Mammary epithelial cell (primary cell): ENCODE results near the gene PGF.

Experiments
- EZH2 ChIP-seq: IDR thresholded peaks from 2 replicates; pipeline ENCODE4 v1.6.1; 2012; ENCODE audit warnings: low read length, inconsistent platforms, borderline replicate concordance
- TF ChIP-seq, protein P1 (sequence below), 2 donors: IDR thresholded peaks in 1 of 2; conservative IDR thresholded peaks in 1 of 2; 2 replicates each; pipeline ENCODE4 v1.5.1; 2011 to 2012; ENCODE audit warnings: inconsistent platforms in 2 of 2, low read length in 2 of 2, mild to moderate bottlenecking in 2 of 2, control low read depth in 1 of 2, low read depth in 1 of 2; ENCODE audit not compliant: insufficient read depth in 1 of 2; ENCODE audit errors: extremely low read depth in 1 of 2

DNA sequence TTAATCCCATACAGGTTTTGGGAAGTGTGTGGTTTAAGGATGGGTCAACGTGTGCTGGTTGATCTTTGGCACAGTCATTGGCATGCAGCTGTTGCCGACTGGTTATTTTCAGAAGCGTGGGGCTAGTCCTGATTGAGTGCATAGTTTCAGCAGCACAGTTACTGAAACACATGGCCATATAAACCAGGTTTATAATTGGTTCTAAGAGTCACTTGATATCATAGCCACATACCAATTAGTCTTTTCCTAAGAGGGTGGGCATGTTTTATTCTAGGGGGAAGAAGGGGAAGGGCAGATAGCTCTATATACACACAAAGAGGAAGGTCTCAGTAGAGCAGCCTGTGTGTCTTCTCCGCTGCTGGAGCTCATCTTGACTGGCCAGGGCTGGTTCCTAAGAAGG, 21.4 kb downstream of the PGF start:
- TF ChIP-seq, protein P1, sequence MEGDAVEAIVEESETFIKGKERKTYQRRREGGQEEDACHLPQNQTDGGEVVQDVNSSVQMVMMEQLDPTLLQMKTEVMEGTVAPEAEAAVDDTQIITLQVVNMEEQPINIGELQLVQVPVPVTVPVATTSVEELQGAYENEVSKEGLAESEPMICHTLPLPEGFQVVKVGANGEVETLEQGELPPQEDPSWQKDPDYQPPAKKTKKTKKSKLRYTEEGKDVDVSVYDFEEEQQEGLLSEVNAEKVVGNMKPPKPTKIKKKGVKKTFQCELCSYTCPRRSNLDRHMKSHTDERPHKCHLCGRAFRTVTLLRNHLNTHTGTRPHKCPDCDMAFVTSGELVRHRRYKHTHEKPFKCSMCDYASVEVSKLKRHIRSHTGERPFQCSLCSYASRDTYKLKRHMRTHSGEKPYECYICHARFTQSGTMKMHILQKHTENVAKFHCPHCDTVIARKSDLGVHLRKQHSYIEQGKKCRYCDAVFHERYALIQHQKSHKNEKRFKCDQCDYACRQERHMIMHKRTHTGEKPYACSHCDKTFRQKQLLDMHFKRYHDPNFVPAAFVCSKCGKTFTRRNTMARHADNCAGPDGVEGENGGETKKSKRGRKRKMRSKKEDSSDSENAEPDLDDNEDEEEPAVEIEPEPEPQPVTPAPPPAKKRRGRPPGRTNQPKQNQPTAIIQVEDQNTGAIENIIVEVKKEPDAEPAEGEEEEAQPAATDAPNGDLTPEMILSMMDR (conservative IDR thresholded peaks at IDR 0.05 in 1 of 2, IDR thresholded peaks at IDR 0.05 in 1 of 2; ENCODE audit: extremely low read depth in 1 of 2, insufficient read depth in 1 of 2, low read depth in 1 of 2, low read length in 2 of 2): no peak
- TF ChIP-seq EZH2: no peak
